ENCODE data around the gene NCAPG2.
"Not testable (repeated sequence)": the region's sequence is repeated elsewhere in the genome, so short reads cannot be mapped to it uniquely, and the experiment has no call there.

NCAPG2 gene

GRCh38 chr7:158706273-158706704 lies 1.7 kb upstream of the NCAPG2 start:
- no peak for DNase-seq

GRCh38 chr7:158705234-158705850 lies 738 bp upstream of the NCAPG2 start:
- peak; percentile 22 for DNase-seq

GRCh38 chr7:158703679-158704523 lies 703 bp downstream of the NCAPG2 start:
- DNase-seq = peak; percentile 29

- DNase-seq = peak; percentile 58
These were observed 1.7 kb downstream of the NCAPG2 start for GRCh38 chr7:158702944-158703343.

- no peak for DNase-seq
These were observed 2.4 kb downstream of the NCAPG2 start for GRCh38 chr7:158702196-158702595.

GRCh38 chr7:158700008-158700407 lies 4.6 kb downstream of the NCAPG2 start:
- DNase-seq = no peak

GRCh38 chr7:158699341-158699740 lies 5.3 kb downstream of the NCAPG2 start:
- DNase-seq = no peak

- DNase-seq = no peak
These were observed 5.9 kb downstream of the NCAPG2 start for GRCh38 chr7:158698657-158699195.

GRCh38 chr7:158697597-158697996 lies 7.0 kb downstream of the NCAPG2 start:
- DNase-seq = not testable (repeated sequence)

- DNase-seq = peak; percentile 94
These were observed 8.7 kb downstream of the NCAPG2 start for GRCh38 chr7:158695726-158696452.

GRCh38 chr7:158695056-158695455 lies 9.5 kb downstream of the NCAPG2 start:
- no peak for DNase-seq

- DNase-seq = peak; percentile 28
These were observed 10.0 kb downstream of the NCAPG2 start for GRCh38 chr7:158694650-158695049.

- no peak for DNase-seq
These were observed 15.1 kb downstream of the NCAPG2 start for GRCh38 chr7:158689488-158689887.

GRCh38 chr7:158687406-158687805 lies 17.2 kb downstream of the NCAPG2 start:
- no peak for DNase-seq

GRCh38 chr7:158685693-158686092 lies 18.9 kb downstream of the NCAPG2 start:
- DNase-seq = no peak

GRCh38 chr7:158684329-158684728 lies 20.3 kb downstream of the NCAPG2 start:
- no peak for DNase-seq

- no peak for DNase-seq
These were observed 21.1 kb downstream of the NCAPG2 start for GRCh38 chr7:158683541-158683940.

- DNase-seq = no peak
These were observed 22.1 kb downstream of the NCAPG2 start for GRCh38 chr7:158682456-158682855.

- no peak for DNase-seq
These were observed 23.9 kb downstream of the NCAPG2 start for GRCh38 chr7:158680754-158681153.

GRCh38 chr7:158676906-158677305 lies 27.7 kb downstream of the NCAPG2 start:
- DNase-seq = peak; percentile 85

- no peak for DNase-seq
These were observed 28.3 kb downstream of the NCAPG2 start for GRCh38 chr7:158676171-158676840.

GRCh38 chr7:158672975-158673374 lies 31.6 kb downstream of the NCAPG2 start:
- DNase-seq = no peak

GRCh38 chr7:158668086-158668485 lies 36.5 kb downstream of the NCAPG2 start:
- peak; percentile 33 for DNase-seq

Data from hematopoietic multipotent progenitor cell treated with erythropoietin and hydrocortisone succinate and interleukin-3 and kit ligand, for 4 days (in vitro differentiated cells).